Ammon's horn (tissue), 1 donor: Measurements from ENCODE around the gene PPFIBP2.
A peak's percentile ranks its signal among the peaks of the same experiment; 100 is the strongest.

ENCODE experiments used
- DNase-seq: peaks from one replicate; pipeline ENCODE4 v3.0.0-alpha.2; 2016; ENCODE audit warnings: low spot score

Gene PPFIBP2

GRCh38 chr11:7555052-7555699 is 41.4 kb downstream of the PPFIBP2 start:
- DNase-seq = peak; percentile 78

DNA sequence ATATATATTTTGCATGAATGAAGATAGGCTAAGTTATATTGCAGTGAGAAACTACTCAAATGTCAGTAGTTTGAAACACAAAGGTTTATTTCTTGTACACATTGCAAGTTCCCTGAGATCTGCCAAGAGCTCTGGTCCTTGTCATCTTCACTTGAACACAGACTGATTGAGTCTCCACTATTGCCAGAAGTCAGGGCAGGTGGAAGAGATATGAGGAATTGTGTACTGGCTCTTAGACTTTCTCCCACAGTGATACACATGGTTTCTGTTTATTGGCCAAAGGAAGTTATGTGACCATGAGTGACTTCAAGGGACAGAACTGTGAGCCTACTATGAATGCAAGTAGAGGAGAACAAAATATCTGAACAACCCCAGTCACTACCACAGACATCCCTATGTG is 44.2 kb downstream of the PPFIBP2 start:
- no peak for DNase-seq

GRCh38 chr11:7559398-7560283 is 45.8 kb downstream of the PPFIBP2 start:
- no peak for DNase-seq

- DNase-seq = no peak
Observed at GRCh38 chr11:7561562-7561961, 47.8 kb downstream of the PPFIBP2 start.

DNA sequence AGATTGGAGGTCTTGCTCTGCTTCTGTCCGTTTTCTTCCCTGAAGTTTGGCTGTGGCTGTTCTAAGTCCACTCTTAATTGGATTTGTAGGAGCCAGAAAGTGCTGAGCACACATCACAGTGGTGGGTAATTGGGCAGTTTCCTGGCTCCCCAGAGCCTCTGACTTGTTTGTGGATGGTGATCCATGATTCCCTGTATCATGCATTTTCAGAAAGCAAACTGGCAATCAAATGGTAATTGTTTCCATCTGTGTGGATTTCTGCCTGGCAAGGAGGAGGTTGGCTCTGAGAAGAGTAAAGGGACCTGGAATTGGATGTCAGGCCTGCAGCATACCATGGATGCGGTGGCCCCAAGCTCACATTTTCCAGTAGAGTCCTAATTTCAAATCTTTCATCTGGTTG is 49.5 kb downstream of the PPFIBP2 start:
- DNase-seq = no peak

- no peak for DNase-seq
Observed at GRCh38 chr11:7564803-7565202, 51.0 kb downstream of the PPFIBP2 start.

- no peak for DNase-seq
Observed at GRCh38 chr11:7567311-7567710, 53.5 kb downstream of the PPFIBP2 start.

GRCh38 chr11:7569044-7569443 is 55.2 kb downstream of the PPFIBP2 start:
- peak; percentile 47 for DNase-seq

- DNase-seq = no peak
Observed at GRCh38 chr11:7570241-7570640, 56.4 kb downstream of the PPFIBP2 start.

DNA sequence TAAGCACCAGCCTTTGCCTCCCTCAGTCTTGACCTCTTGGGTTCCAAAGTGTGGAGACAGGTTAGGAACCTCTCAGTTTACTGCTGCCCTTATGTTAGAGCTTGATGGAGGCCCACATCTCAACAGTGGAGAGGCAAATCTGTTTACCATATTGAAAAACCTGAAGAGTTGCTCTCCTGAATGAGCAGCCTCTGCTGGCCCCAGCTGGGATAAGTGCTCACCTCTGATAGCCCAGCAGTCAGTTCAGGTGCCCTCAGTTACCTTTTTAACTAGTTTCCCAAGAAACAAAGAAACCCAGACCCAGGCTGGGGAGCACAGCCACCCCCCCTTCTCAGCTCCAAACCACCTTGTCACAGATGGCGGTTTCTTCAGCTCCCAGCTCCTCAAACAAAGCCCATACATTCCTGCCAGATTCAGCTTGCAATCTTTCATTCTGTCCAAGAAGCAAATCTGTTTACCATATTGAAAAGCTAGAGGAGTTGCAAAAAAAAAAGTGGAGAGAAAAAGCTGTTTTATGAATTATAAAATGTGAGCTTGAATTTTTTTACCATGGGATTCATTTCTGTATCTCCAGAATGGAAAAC is 57.2 kb downstream of the PPFIBP2 start:
- no peak for DNase-seq

DNA sequence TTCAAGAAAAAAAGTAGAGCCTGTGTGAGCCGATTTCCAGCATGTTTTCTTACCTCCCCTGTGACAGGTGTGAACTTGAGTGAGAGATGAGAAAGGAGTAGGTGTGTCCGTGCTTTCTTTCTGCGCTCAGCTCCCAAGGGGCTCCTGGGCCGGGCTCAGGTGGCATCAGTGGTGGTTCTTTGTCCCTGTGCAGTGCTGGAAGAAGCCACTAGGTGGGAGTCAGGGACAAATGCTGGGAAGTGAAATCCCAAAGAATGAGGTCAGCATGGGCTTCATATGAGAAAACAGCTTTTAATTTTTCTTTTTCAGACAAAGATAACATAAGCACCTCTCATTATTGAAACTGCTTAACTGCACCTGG is 57.8 kb downstream of the PPFIBP2 start:
- DNase-seq = peak; percentile 88

DNA sequence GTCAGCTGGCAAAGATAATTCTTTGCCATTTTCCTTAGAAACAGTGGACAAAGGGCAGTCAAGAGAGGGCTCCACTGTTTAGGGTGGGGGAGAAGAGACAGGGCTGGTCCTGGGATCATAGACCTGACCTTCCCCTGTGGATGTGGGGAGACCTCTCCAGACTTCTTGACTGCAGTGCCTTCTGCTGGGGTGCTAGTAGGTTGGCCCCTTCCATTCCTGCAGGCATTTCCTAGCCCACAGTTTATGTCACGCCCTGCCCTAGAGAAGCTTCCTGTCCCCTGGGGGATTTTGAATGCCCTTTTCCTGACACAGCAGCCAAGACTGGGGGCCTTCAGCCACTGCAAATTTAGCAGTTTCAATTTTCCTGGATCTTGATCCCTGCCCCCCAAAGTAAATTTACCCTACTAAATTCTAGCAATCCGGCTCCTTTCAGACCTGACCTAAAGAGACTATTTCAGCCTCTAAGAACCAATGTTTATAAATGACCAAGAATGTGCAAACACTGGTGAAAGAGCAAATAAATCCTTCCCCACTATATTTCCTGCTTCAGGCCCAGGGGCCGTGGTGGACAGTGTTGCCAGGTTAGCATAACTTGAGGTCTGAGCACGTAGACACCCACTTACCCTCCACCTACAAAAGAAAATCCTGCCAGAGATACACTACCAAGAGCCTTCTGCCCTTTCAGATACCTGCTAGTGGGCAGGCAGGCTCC is 58.4 kb downstream of the PPFIBP2 start:
- no peak for DNase-seq

DNA sequence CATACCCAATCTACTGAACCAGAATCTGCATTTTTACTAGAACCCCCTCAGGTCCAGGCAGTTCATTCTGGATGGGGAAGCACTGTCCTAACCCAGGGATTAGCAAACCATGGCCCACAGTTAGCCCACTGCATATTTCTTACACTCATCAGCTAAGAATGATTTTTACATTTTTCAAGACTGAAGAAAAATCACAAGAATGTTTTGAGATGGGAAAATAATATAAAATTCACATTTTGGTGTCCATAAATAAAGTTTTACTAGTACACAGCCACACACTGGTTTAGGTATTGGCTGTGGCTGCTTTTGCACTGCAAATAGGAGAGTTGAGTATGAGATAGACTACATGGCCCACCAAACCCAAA is 59.4 kb downstream of the PPFIBP2 start:
- DNase-seq = no peak

GRCh38 chr11:7573558-7574296 is 59.9 kb downstream of the PPFIBP2 start:
- DNase-seq = no peak

- DNase-seq = no peak
Observed at GRCh38 chr11:7574491-7575130, 60.8 kb downstream of the PPFIBP2 start.

DNA sequence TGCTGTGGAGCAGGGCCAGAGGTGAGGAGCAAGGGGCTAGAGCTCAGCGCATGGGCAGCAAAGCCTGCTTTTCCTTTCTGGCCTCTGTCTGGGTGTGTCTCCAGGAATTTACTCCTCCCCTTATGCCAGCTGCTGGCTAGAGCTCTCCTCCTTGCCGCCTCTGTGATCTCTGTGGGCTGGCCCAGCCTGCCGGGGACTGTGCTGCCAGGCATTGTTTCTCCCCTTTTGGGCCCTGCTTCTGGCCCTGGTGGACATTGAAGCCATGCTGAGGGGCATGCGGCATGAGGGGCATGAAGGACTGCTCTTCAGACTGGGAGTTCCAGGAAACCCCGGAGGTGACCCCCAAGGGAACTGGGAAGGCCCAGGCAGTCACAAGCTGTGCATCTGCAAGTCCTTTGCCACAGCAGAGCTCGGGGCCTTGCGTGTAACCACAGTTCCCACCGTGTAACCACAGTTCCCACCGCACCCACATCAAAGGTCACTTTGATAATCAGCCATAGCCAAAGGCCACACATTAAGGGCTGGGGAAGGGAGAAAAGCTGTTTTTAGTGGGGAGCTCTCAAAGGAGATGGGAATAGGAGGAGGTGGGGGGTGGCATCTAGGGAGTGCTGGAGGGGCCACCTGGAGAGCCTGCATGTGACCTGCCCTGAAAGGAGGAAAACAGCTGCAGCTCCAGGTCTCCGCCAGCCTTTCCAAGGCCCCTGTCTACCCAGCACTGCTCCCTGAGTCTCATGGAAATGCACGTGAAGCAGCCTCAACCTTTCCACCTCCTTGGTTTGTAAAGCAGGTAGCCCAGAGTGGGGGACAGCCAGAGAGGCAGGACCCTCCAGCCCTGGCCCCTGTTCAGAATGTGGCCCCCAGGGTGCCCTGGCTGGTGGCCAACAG is 62.3 kb downstream of the PPFIBP2 start:
- peak; percentile 52 for DNase-seq

GRCh38 chr11:7576726-7577290 is 63.0 kb downstream of the PPFIBP2 start:
- no peak for DNase-seq

GRCh38 chr11:7577291-7578190 is 63.7 kb downstream of the PPFIBP2 start:
- peak; percentile 96 for DNase-seq
